ENCODE measurements around the gene CBLC. TPM values are rescaled to one million over a fixed set of nuclear protein-coding genes. Genes with fewer than 3 reads are reported as not detected.

Gene CBLC
- total RNA-seq, 1 experiment from 2014 or later = 15.9 TPM

- DNase-seq = no peak
- Histone ChIP-seq H4K91ac (ENCODE audit: insufficient read length, low read depth, low read length) (no peak overlapping the region), H3K79me1 (ENCODE audit: insufficient read depth, low read depth, low read length, poor library complexity, severe bottlenecking) (no peaks in the 10 kb centered on the region), H3K18ac (ENCODE audit: insufficient read length, low read depth, low read length) (no peak overlapping the region), H2BK20ac (ENCODE audit: low read depth, low read length, poor library complexity, severe bottlenecking) (no peak overlapping the region), H4K20me1 (ENCODE audit: control insufficient read depth, insufficient read depth, insufficient read length) (no peaks in the 10 kb centered on the region), H2BK12ac (ENCODE audit: insufficient read length, low read depth, low read length) (no peak overlapping the region), H3K14ac (ENCODE audit: insufficient read depth, low read length) (no peak overlapping the region), H3K56ac (ENCODE audit: insufficient read length, low read depth, low read length) (no peak overlapping the region), H3T11ph (ENCODE audit: low read length) (no peak overlapping the region), H3K27ac (ENCODE audit: insufficient read length, low read depth, low read length) (no peak overlapping the region), H2BK5ac (ENCODE audit: insufficient read length, low read length) (no peak overlapping the region), H3K23ac (ENCODE audit: insufficient read length, low read depth, low read length) (no peak overlapping the region), H2BK120ac (ENCODE audit: low read depth, low read length, poor library complexity, severe bottlenecking) (no peak overlapping the region), H3K79me2 (ENCODE audit: insufficient read depth, low read length) (no peaks in the 10 kb centered on the region), H2AFZ (ENCODE audit: low read length) (no peak overlapping the region), H4K5ac (ENCODE audit: insufficient read length, low read depth, low read length) (no peak overlapping the region), H3K9ac (ENCODE audit: extremely low read depth, insufficient read length, low read length) (no peak overlapping the region), H2BK15ac (ENCODE audit: low read depth, low read length) (no peak overlapping the region), H3K23me2 (ENCODE audit: insufficient read length, low read depth, low read length, poor library complexity, severe bottlenecking) (no peaks in the 10 kb centered on the region), H2AK5ac (ENCODE audit: insufficient read length, low read length) (no peak overlapping the region), H3K4me2 (ENCODE audit: insufficient read depth, insufficient read length, low read length) (no peak overlapping the region), H3K4ac (ENCODE audit: low read depth, low read length) (no peak overlapping the region), H3K27me3 (ENCODE audit: insufficient read depth, low read length) (no peaks in the 10 kb centered on the region; the same call in 1 of the 2 replicates), H4K8ac (replicated peaks; ENCODE audit: insufficient read length, low read depth, low read length) (no peak overlapping the region), H3K4me1 (ENCODE audit: insufficient read depth, low read length) (no peaks in the 10 kb centered on the region), H3K9me3 (ENCODE audit: control insufficient read depth, low read depth, low read length) (no peaks in the 10 kb centered on the region)
- Mint-ChIP-seq H3K27ac (0 out of 7 replicates have a peak overlapping the region, but pooled peaks of 1 of the 3 experiments have one; percentile 88), H3K36me3 (ENCODE audit: insufficient read depth in 1 of 3, low read depth in 3 of 3) (peaks cover 2 to 5% (median 3%) of the 10 kb centered on the region in 3 experiments; a peak in 3 of 7 replicates), H3K4me1 (peaks cover 2 to 3% of the 10 kb centered on the region in 2 experiments), H3K4me3 (no peak overlapping the region), H3K9me3 (peaks cover 9 to 11% of the 10 kb centered on the region in 2 experiments), H3K27me3 (ENCODE audit: low read depth) (peaks cover 48% of the 10 kb centered on the region)
- WGBS (ENCODE audit: extremely low coverage, insufficient read length, low lambda C conversion rate) = no CpG with 5 or more reads among the region's 3 CpGs
- TF ChIP-seq CTCF (conservative IDR thresholded peaks at IDR 0.05) = no peak
These were observed 11.7 kb upstream of the CBLC start for GRCh38 chr19:44765949-44766335.
